RWPE1 (cell line): ENCODE measurements around the gene C4B.
"Not testable (repeated sequence)": the region's sequence is repeated elsewhere in the genome, so short reads cannot be mapped to it uniquely, and the experiment has no call there.

ENCODE experiments used
- CTCF ChIA-PET: fragments of 350-600 bp; sonication (Branson Sonifier 250); formaldehyde crosslinking; extraction: SDS; loops from one replicate; lab custom pipeline; 2021; lab: Yijun Ruan, JAX
- POLR2A ChIA-PET: fragments of 400-600 bp; formaldehyde crosslinking; extraction: SDS; loops from one replicate; lab custom pipeline; 2020; ENCODE audit warnings: antibody characterized with exemption; ENCODE audit not compliant: low non-redundant PET; lab: Yijun Ruan, JAX
- DNase-seq: peaks from one replicate; pipeline ENCODE4 v3.0.0; 2012; ENCODE audit warnings: low spot score
- H3K27ac ChIP-seq: fragments of 450-650 bp; 2 replicates; pipeline ENCODE4 v1.5.1; 2017
- TF ChIP-seq, protein P1 (sequence below): fragments of 450-650 bp; conservative IDR thresholded peaks from 2 replicates; pipeline ENCODE4 v1.5.1; 2017; ENCODE audit warnings: low read depth, mild to moderate bottlenecking

The C4B gene

DNA sequence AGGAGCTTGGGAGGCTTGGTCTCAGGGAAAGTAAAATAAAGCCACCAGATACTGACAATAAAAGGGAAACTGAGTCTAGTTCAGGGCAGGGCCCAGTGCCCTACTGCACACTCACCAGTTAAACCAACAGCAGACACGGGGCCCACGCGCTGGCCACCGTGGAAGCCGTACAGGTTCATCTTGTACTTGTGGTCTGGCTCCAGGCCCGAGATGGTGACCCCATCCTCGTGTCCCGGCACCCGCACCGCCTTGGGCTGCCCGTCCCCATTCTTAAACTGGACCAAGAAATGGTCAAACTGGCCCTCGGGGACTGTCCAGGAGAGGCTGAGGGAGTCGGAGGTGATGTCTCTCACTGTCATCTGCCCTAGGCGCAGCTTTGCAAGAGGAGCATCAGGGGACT lies 50.1 kb downstream of the C4B start:
- CTCF ChIA-PET, result interaction anchor here (0.7 kb wide), 1 partner anchor 23 kb away, joined by 3 read pairs; no protein-coding TSS in a partner anchor
- TF ChIP-seq, protein P1, sequence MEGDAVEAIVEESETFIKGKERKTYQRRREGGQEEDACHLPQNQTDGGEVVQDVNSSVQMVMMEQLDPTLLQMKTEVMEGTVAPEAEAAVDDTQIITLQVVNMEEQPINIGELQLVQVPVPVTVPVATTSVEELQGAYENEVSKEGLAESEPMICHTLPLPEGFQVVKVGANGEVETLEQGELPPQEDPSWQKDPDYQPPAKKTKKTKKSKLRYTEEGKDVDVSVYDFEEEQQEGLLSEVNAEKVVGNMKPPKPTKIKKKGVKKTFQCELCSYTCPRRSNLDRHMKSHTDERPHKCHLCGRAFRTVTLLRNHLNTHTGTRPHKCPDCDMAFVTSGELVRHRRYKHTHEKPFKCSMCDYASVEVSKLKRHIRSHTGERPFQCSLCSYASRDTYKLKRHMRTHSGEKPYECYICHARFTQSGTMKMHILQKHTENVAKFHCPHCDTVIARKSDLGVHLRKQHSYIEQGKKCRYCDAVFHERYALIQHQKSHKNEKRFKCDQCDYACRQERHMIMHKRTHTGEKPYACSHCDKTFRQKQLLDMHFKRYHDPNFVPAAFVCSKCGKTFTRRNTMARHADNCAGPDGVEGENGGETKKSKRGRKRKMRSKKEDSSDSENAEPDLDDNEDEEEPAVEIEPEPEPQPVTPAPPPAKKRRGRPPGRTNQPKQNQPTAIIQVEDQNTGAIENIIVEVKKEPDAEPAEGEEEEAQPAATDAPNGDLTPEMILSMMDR, result no peak
- no peak overlapping the region for H3K27ac ChIP-seq
- no peak for DNase-seq
- POLR2A ChIA-PET, result no interaction called here

DNA sequence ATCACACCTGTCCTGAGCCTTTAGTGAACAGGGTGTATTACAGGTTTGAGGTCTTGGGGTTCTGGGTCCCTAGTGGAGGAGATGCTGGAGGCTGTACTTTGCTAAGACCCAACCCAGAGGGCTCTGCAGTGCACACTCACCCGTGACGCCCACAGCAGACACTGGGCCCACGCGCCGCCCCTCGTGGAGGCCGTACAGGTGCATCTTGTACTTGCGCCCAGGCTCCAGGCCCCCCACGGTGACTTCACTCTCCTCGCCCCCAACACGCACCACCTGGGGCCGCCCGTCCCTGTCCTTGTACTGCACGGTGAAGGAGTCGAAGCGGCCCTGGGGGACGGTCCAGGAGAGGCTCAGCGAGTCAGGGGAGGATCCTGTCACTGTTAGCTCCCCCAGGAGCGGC lies 52.9 kb downstream of the C4B start:
- POLR2A ChIA-PET, DNase-seq, H3K27ac ChIP-seq: not testable (repeated sequence)
- CTCF ChIA-PET, result interaction anchor here (0.6 kb wide), 1 partner anchor 86 kb away, joined by 4 read pairs; the partner anchor contains the start of gene PPT2

DNA sequence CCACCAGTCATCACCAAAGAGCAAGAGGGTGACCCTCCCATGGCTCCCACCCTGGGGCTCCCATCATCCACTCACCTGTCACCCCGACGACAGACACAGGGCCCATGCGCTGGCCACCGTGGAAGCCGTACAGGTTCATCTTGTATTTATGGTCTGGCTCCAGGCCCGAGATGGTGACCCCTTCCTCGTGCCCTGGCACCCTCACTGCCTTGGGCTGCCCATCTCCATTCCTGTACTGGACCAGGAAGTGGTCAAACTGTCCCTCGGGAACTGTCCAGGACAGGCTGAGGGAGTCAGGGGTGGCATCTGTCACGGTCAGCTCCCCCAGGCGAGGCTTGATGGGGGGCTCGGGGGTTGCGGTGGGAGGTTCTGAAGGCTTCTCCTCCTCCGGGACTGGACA lies 53.7 kb downstream of the C4B start:
- POLR2A ChIA-PET, H3K27ac ChIP-seq, CTCF ChIA-PET, DNase-seq: not testable (repeated sequence)

DNA sequence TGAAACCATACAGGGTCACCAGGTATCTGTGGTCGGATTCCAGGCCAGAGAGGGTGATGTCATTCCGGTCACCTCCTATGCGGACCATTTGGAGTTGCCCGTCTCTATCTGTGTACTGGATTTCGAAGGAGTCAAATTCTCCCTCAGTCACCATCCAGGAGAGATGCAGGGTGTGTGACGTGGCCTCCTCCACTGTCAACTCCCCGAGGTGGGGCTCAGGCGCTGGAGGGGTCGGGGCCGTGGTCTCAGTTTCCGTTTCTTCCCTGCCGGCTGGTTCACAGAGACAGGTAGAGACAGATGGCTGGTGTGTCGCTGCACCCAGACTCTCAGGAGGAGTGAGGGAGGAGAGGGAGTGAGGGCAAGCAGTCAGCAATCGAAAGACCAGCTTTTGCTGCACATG lies 54.3 kb downstream of the C4B start:
- DNase-seq, result no peak
- no peak overlapping the region for H3K27ac ChIP-seq
- POLR2A ChIA-PET, result no interaction called here
- TF ChIP-seq, protein P1, result no peak
- CTCF ChIA-PET, result no interaction called here

DNA sequence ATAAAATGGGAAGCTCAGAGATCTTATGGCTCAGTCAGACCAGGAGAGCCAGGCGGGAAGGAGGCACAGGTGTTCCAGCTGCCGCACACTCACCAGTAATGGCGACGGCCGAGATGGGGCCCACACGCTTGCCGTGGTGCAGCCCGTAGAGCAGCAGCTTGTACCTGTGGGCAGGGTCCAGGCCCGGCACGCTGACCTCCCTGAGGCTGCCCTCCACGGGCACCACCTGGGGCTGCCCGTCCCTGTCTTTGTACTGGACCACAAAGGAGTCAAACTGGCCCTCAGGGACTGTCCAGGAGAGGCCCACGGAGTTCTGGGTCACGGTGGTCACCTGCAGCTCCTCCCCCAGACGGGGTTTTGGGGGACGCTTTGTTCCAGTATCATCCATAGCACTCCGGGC lies 54.9 kb downstream of the C4B start:
- TF ChIP-seq, protein P1, result no peak
- DNase-seq, result no peak
- H3K27ac ChIP-seq, result no peak overlapping the region
- POLR2A ChIA-PET, result no interaction called here
- CTCF ChIA-PET, result no interaction called here

DNA sequence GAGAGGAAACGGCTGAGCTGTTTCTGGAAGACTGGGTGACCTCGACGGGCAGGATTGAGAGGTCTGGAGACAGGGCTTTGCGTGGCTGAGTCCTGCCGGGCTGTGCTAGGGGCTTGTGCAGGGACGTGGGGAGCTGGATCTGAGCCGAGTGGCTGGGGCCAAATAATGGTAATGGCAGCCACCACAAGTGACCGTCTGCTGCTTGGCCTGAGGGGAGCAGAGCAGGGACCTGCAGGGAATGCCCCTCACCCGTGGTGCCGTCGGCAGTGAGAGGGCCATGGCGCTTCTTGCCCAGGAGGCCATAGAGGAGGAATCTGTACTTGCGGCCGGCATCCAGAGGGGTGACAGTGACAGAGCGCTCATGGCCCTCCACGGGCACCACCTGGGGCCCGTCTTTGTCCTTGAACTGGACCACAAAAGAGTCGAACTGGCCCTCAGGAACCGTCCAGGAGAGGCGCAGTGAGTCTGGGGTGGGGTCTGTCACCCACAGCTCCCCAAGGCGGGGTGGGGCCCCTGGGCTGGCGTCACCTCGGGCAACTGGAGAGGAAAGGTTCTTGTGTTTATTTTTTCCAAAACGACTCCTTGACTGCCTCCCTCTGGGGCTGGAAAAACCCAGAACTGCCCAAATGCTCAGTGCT lies 55.4 kb downstream of the C4B start:
- no peak overlapping the region for H3K27ac ChIP-seq
- POLR2A ChIA-PET, result no interaction called here
- CTCF ChIA-PET, result no interaction called here
- DNase-seq, result no peak
- TF ChIP-seq, protein P1, result no peak

DNA sequence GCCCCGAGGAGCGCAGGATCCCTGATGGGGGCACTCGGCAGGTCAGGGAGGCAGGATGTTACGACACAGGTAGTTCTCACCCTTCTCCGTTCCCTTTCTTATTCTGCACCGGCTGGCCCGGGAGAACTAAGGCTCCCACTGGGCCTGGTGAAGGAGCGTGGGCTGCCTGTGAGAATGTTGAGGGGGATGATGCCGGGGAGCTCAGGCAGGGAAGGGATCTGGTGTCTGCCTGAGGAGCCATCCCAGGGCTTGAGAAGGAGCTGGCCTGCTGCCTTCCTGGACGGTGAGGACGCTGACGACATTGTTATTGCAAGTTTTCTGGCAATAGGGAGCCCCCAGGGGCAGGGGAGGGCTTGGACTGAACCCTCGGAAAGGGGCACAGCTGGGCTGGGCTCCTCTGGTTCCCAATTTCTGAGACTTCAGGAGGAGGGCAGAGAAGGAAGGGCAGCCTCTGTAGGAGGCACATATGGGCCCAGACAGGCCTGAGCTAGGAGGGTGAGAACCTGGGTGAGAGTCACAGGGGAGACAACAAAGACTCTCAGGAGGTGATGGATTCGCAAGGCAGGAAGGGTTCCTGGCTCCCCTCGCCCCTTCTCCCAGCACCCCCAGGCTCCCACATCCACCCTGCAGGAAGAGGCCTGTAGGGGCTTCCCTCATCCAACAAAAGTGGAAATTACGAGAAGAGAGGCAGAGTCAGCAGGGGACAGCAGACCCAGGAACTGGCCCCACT lies 56.4 kb downstream of the C4B start:
- POLR2A ChIA-PET, result no interaction called here
- no peak for DNase-seq
- no peak overlapping the region; the same call in 1 of the 2 replicates for H3K27ac ChIP-seq
- TF ChIP-seq, protein P1, result no peak
- CTCF ChIA-PET, result interaction anchor here (0.6 to 0.8 kb wide), 2 partner anchors 84 to 239 kb away, joined by 3 to 5 read pairs; no protein-coding TSS in a partner anchor
